GM19351 (cell line): ENCODE data around the gene AP4M1.

Experiments used
- ATAC-seq: cut with Tn5 transposase; IDR thresholded peaks from one replicate; pipeline ENCODE4 v1.9.1; 2021; ENCODE audit warnings: mild to moderate bottlenecking, moderate library complexity; ENCODE audit not compliant: unreplicated experiment

The AP4M1 gene

DNA sequence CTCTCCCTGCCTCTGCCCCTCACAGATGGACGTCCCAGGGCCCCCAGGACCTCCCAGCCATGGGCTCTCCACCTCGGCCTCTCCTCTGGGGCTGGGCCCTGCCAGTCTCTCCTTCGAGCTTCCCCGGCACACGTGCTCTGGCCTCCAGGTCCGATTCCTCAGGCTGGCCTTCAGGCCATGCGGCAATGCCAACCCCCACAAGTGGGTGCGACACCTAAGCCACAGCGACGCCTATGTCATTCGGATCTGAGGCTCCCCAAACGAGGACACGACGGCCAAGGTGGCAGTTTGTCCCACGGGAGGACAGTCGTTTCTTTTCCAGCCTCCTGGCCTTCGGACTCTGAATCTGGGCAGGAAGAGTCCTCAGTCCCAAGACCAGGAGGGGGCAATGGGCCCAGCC lies 5.2 kb downstream of the AP4M1 start:
- ATAC-seq = no peak

DNA sequence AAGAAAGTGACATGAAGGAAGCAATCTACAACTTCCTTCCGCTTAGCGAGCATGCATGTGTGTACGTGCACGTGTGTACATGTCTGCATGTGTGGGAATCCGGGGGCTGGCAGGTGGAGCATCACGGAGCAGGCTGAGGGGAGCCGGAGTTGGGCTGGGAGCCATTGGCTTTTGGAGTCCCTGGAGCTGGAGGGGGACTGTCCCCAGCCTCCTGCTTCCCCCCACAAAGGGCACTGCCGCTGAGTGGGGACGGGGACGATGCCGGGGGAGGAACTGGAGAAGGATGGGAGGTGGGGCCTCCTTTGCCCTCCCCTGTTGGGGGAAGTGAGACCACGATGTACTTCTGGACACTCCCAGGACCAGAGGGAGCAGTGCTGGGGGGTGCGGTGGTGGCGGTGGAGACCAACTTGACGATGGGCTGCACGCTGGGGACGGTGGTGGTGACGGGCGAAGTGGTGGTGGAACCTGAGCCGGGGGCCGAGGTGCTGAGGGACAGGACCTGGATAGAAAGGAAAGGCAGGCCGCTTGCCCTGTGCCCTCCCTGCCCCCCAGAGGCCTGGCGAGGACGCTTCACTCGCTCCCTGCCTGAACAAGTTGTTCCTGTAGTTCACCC lies 5.8 kb downstream of the AP4M1 start:
- no peak for ATAC-seq

DNA sequence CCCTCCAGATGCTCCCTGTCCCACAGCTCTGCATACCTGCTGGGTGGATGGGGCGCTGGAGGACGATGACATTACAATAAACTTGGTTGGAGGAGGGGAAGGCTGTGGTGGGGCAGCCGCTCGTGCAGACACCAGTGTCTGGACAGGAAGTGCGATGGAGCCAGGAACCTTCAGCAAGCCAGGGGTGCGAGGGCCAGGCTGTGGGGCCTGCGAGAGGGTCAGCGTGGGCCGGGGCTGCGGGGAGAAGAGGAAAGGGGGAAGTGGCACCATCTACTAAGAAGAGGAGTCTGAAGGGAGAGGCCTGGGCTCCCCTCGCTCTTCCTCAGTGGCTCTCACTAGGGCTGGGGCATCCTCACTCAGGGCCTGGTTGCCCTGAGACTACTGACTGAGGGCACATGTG lies 6.4 kb downstream of the AP4M1 start:
- ATAC-seq = no peak

DNA sequence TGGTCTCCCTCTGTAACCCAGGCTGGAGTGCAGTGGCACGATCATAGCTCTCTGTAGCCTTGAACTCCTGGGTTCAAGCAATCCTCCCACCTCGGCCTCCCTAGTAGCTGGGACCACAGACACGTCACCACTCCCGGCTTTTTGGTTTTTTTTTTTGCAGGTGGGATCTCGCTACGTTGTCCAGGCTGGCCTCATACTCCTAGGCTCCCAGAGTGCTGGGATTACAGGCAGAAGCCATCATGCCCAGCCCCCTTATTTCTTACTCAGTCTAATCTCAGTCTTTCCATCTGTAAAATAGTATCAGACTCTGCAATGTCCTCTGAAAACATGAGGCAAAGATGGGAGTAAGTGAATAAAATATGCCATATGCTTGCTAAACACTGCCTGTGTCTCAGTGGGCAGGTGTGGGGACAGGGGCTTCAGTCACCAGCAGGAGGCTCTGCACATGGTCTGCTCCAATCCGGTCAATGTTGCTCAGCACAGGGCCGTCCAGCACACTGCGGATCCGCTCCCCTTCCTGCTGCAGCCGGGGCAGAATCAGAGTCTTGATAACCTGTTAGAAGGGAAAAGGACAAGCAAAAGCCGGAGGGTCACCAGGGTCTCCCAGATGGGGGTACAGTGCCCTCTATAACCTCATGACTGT lies 8.2 kb downstream of the AP4M1 start:
- ATAC-seq = no peak

DNA sequence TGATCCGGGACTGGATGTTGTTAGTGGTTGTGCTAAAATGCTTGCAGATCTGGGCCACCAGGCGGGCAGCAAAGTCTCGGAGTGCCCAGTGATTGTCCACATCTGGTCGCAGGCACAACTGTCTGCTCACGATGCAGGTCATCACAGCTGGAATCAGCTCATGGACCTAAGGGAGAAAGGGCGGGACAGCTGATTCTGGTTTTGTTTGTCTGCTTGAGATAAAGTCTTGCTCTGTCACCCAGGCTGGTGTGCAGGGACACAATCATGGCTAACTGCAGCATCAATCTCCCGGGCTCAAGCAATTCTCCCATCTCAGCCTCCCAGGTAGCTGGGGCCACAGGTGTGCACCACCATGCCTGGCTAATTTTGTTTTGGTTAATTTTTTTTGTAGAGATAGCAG lies 9.7 kb downstream of the AP4M1 start:
- no peak for ATAC-seq

DNA sequence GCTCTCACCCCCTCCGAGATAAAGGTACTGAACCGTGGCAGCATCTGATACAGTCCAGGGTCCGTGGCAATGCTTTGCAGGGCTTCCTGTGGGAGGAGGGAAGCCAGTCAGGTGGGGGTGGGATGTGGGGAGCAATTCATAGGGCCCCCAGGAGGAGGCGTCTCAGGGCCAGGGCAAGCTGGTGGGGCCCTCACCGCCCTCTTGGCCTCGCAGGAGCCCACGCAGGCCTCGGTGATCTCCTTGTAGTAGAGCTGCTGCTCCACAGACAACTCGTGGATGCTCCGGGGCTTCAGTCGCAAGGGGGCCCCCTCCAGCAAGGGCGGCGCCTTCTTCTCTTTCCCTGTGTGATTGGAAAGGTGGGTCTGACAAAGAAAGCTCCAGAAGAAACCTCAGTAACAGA lies 10.5 kb downstream of the AP4M1 start:
- ATAC-seq = no peak

DNA sequence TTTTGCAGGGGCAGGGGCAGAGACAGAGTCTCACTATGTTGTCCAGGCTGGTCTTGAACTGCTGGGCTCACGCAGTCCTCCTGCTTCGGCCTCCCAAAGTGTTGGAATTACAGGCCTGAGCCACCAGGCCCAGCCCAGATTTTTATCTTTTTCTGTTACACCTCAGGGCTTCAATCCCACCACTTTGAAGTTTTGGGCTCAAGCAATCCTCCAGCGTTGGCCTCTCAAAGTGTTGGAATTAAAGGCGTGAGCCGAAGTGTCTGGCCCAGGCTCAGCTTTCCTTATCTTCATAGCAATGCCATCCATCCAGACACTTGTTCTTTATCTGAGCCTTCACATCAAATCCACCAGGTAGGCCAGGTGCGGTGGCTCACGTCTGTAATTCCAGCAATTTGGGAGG lies 13.6 kb downstream of the AP4M1 start:
- no peak for ATAC-seq

DNA sequence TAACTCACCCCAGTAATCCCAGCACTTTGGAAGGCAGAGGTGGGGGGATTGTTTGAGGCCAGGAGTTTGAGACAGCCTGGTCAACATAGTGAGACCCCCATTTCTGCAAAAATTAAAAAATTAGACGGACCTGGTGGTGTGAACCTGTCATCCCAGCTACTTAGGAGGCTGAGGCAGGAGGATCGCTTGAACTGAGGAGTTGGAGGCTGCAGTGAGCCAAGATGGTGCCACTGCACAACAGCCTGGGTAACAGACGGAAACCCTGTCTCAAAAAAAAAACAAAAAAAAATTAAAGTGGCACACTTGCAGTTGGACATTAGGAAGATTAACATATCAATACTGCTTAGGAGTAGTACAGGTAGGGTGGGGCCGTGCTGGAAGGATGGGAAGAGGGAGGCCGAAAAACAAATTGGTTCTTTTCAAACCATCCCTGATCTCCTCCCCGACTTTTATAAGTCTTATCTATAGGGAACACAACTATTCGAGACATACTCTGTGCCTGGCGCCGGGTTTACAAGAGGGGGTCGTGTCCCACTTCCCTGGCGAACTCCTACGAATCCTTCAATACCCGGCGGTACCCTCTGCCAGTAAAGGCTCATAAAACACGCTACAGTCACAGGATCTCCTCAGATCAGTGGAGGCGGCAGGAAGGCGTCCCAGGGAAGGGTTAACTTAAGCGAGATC lies 17.1 kb downstream of the AP4M1 start:
- no peak for ATAC-seq

DNA sequence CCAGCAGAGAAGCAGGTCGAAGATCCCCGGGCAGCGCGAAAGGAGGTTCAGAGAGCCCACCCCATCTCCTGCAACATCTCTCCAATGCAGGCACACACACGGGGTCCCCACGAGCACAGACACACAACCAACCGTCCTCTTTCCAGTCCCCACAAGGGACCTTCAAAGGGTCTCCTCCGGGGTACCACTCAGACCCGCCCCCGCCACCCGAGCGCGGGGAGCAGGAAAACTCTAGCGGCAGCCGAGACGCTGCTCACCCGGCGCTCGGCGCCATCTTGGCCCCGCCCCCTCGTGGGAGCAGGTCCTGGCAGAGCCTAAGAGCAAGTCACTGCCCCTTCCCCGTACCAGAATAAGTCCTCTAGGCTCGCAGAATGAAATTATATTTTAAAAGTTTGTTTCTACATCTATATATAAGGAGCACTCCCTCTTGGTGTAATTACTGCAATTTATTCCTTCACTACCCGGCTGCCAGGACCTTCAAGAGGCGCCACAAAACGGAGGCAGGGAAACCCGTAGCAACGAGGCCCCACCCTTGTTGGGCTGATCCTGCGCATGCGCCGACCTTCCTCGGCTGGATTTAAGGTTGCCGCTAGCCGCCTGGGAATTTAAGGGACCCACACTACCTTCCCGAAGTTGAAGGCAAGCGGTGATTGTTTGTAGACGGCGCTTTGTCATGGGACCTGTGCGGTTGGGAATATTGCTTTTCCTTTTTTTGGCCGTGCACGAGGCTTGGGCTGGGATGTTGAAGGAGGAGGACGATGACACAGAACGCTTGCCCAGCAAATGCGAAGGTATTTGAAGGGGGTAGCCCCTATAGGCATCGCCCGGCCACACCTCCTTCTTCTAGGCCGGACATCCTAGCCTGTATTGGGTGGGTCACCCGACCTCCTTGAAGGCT lies 17.9 kb downstream of the AP4M1 start, which contains the start of the genes CNPY4 and TAF6:
CNPY4 (plus strand) TSS at position 563 of the 898 bp plus-strand sequence; CDS start at position 674, 111 bp downstream.
TAF6 (minus strand) TSS at position 287 of the 898 bp plus-strand sequence. CDS start 5,149 bp downstream, outside the sequence.
- ATAC-seq = peak; percentile 78

DNA sequence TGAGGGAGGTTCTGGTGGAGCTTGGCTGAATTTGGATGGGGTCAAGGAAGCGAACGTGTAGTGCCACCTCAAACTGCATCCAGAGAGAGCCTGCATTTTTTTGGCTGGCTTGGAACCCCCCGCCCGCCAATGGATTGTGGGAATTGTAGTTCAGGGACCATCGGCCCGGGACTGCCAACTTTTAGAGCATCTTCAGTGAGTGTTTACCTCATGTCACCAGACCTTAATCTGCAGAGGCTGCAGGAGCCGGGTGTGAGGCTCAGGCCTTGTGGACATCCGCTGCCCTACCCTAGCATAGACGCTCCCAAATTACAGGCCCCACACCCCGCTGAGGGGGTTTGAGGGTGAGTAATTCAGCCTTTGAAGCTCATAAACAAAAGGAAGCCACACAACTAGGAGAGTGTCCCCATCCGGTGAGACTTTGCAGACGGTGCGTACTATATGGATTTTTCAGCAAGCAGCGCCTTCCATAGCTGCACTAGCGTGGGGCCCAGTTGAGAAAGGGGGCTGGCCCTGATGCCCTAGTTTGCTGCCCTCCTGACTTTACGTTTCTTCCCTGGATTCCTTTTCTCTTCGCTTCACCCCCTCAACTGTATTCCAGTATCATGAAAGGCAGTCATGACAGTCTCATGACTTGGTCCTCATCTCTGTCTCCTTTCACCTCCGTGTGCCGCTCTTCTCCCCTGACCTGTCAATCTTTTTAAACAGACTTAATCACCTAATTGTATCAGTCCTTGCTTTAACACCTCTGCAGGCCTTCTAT lies 18.7 kb downstream of the AP4M1 start:
- ATAC-seq = peak; percentile 34

DNA sequence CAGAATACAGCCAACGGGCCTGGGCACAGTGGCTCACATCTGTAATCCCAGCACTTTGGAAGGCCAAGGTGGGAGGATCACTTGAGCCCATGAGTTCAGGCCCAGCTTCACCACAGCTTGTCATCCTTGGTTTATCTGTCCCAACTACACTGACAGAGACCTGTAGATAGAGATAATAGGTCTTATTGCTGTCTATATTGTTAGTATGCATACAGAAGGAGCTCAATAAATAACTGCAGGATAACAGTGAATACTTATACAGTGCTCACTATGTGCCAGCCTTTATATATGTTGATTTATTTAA lies 19.2 kb downstream of the AP4M1 start:
- ATAC-seq = no peak

DNA sequence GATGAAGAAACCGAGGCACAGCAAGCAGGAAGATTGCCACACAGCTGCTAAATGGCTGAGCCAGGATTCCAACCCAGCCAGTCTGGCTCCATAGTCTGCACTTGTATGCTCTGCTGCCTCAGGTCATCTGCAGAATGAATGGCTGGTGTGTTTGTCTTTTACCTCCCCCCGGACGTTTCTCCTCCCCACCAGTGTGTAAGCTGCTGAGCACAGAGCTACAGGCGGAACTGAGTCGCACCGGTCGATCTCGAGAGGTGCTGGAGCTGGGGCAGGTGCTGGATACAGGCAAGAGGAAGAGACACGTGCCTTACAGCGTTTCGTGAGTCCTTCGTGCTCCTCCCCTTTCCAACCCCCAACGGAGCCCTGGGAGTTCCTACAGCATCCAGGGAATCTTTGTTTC lies 20.6 kb downstream of the AP4M1 start:
- no peak for ATAC-seq

DNA sequence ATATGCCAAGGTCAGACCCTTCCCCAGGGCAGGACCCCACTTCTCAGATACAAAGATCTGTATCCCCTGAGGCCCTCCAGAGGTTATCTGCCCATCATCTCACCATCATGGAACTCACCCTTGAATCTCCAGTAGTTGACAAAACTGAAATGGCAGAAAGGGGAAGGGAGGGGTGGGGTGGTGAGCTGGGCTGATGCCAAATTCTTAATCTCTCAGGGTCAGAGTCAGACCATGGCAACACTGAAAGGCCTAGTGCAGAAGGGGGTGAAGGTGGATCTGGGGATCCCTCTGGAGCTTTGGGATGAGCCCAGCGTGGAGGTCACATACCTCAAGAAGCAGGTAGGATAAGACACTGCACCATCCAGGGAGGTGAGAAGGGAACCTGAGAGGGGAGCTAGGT lies 21.1 kb downstream of the AP4M1 start:
- no peak for ATAC-seq

DNA sequence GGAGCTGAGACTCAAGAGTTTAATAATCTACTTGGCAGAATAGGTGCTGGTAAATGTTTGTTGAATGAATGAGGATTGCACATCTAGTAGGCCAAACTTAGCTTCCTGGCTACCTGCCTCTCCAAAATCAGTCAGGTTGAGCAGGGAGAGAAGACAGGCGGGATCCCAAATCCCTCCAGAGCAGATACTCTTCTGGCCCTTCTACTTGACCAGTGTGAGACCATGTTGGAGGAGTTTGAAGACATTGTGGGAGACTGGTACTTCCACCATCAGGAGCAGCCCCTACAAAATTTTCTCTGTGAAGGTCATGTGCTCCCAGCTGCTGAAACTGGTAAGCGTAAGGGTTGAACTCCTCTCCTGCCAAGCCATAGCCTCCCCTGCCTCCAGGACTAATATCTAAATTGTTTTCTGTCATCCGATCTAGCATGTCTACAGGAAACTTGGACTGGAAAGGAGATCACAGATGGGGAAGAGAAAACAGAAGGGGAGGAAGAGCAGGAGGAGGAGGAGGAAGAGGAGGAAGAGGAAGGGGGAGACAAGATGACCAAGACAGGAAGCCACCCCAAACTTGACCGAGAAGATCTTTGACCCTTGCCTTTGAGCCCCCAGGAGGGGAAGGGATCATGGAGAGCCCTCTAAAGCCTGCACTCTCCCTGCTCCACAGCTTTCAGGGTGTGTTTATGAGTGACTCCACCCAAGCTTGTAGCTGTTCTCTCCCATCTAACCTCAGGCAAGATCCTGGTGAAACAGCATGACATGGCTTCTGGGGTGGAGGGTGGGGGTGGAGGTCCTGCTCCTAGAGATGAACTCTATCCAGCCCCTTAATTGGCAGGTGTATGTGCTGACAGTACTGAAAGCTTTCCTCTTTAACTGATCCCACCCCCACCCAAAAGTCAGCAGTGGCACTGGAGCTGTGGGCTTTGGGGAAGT lies 23.1 kb downstream of the AP4M1 start:
- ATAC-seq = no peak

DNA sequence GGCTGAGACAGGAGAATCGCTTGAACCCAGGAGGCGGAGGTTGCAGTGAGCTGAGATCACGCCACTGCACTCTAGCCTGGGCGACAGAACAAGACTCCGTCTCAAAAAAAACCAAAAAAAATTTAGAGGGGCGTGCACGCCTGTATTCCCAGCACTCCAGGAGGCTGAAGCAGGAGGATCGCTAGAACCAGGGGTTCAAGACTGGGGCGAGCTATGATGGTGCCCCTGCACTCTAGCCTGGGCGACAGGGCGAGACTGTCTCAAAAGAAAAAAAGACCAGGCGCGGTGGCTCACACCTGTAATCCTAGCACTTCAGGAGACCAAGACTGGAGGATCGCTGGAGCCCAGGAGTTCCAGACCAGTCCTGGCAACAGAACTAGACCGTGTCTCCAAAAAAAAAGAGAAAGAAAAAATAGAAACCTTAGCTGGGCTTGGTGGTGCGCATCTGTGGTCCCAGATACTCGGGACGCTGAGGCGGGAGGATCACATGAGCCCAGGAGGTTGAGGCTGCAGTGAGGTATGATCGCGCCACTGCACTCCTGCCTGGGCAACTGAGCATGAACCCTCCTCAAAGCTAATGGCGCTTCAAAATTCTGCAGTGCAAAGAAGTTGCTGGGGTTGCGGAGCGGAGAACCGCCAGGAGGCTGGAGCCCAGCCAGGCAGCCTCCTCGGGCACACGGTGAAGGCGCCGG lies 24.9 kb downstream of the AP4M1 start:
- ATAC-seq = peak; percentile 24

DNA sequence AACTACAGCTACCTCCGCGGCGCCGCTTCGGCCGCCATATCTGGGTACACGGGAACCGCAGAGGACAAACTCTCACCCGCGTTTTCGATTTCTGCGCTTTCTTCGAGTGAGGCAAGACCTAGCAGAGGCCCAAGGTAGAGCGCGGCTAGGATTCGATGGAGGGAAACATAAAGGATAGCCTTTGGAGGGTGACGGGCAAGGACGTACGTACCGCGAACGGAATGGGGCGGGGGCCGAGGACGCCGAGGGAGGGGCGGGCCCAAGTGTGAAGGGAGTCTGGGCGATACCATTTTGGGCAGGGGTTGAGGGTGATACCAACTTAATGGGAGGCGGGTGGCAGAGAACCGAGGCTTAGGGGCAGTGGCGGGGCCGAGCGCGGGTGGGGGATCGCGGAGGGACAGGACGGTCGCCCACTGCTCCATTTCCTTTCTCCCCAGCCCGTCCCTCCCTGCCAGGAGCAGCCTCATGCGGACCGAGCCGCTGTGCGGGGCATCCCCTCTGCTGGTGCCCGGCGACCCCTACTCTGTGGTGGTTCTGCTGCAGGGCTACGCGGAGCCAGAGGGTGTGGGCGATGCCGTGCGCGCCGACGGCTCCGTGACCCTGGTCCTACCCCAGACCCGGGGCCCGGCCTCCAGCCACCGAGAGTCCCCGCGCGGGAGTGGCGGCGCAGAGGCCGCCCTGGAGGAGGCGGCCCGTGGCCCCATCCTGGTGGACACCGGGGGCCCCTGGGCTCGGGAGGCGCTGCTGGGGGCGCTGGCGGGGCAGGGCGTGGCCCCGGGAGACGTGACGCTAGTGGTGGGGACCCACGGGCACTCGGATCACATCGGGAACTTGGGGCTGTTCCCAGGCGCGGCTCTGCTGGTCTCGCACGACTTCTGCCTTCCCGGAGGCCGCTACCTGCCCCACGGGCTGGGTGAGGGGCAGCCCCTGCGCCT lies 25.8 kb downstream of the AP4M1 start, which contains the start of gene MBLAC1:
MBLAC1 (plus strand) TSS at position 37 of the 935 bp plus-strand sequence; CDS start at position 466, 429 bp downstream.
- ATAC-seq = peak; percentile 57

DNA sequence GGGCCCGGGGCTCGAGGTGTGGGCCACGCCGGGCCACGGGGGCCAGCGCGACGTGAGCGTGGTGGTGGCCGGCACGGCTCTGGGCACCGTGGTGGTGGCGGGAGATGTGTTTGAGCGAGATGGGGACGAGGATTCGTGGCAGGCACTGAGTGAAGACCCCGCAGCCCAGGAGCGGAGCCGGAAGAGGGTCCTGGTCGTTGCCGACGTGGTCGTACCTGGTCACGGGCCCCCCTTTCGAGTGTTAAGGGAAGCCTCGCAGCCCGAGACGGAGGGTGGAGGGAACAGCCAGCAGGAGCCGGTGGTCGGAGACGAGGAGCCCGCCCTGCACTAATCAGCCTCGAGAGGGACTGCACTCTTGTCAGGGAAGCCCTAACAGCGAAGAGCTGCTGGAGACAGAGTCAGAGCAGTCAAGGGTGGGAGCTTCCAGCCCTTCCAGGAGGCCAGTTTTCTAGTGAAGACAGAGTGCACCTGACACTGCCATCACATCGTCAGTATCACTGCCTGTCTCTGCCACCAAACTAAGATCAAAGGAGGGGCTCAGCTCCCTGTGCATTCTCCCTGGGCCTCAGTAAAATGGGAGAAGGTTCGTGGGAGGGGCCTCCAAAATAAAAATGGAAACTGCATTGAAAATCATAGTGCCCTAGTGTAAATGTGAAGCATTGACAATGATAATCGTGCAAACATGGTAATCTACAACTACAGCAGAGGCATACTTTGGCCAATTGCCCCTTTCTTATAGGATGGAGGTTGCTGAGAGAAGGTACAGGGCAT lies 26.6 kb downstream of the AP4M1 start:
- ATAC-seq = no peak
